H9 (cell line): Measurements from ENCODE around the gene ARL11. TPM values are rescaled to one million over a fixed set of nuclear protein-coding genes. Genes with fewer than 3 reads are reported as not detected.

Source experiments
- DNase-seq: peaks from one replicate; pipeline ENCODE4 v3.0.0-alpha.2; 2017
- H2AFZ ChIP-seq: one replicate; pipeline ENCODE4 v1.6.1; 2013; ENCODE audit warnings: mild to moderate bottlenecking, low read length, control low read depth, moderate library complexity
- H2AK5ac ChIP-seq: 2 replicates; pipeline ENCODE4 v1.6.1; 2013; ENCODE audit warnings: low read length, control low read depth, mixed read lengths; ENCODE audit not compliant: insufficient read length
- H2BK120ac ChIP-seq: one replicate; pipeline ENCODE4 v1.6.1; 2013; ENCODE audit warnings: low read depth, mild to moderate bottlenecking, low read length, control low read depth, inconsistent platforms; ENCODE audit not compliant: poor library complexity, severe bottlenecking
- H2BK12ac ChIP-seq: 2 replicates; pipeline ENCODE4 v1.6.1; 2013; ENCODE audit warnings: low read length, control low read depth, mixed read lengths, low read depth; ENCODE audit not compliant: insufficient read length
- H2BK15ac ChIP-seq: 2 replicates; pipeline ENCODE4 v1.6.1; 2013; ENCODE audit warnings: low read depth, low read length, control low read depth
- H2BK20ac ChIP-seq: one replicate; pipeline ENCODE4 v1.6.1; 2013; ENCODE audit warnings: low read depth, mild to moderate bottlenecking, low read length, control low read depth, inconsistent platforms; ENCODE audit not compliant: poor library complexity, severe bottlenecking
- H2BK5ac ChIP-seq: 2 replicates; pipeline ENCODE4 v1.6.1; 2013; ENCODE audit warnings: low read length, control low read depth, mixed read lengths; ENCODE audit not compliant: insufficient read length
- H3K14ac ChIP-seq: 2 replicates; pipeline ENCODE4 v1.6.1; 2013; ENCODE audit warnings: low read length, control low read depth; ENCODE audit not compliant: insufficient read depth
- H3K18ac ChIP-seq: 2 replicates; pipeline ENCODE4 v1.6.1; 2013; ENCODE audit warnings: low read depth, mild to moderate bottlenecking, mixed read lengths, low read length, control low read depth; ENCODE audit not compliant: insufficient read length
- H3K23ac ChIP-seq: 2 replicates; pipeline ENCODE4 v1.6.1; 2013; ENCODE audit warnings: low read length, control low read depth, mixed read lengths, low read depth; ENCODE audit not compliant: insufficient read length
- H3K23me2 ChIP-seq: 2 replicates; pipeline ENCODE4 v1.6.1; 2013; ENCODE audit warnings: low read depth, mild to moderate bottlenecking, mixed read lengths, low read length, control low read depth; ENCODE audit not compliant: insufficient read length, poor library complexity, severe bottlenecking
- H3K27ac ChIP-seq: 2 replicates; pipeline ENCODE4 v1.5.1; 2013; ENCODE audit warnings: low read length, control low read depth, mixed read lengths, low read depth; ENCODE audit not compliant: insufficient read length
- H3K27me3 ChIP-seq: 2 replicates; pipeline ENCODE4 v1.6.1; 2013; ENCODE audit warnings: low read length, control low read depth, inconsistent platforms; ENCODE audit not compliant: insufficient read depth
- H3K4ac ChIP-seq: 2 replicates; pipeline ENCODE4 v1.6.1; 2013; ENCODE audit warnings: low read depth, mild to moderate bottlenecking, control low read depth, inconsistent platforms, low read length, moderate library complexity
- H3K4me1 ChIP-seq: 2 replicates; pipeline ENCODE4 v1.6.1; 2013; ENCODE audit warnings: low read length, control low read depth, inconsistent platforms; ENCODE audit not compliant: insufficient read depth
- H3K4me2 ChIP-seq: 2 replicates; pipeline ENCODE4 v1.6.1; 2013; ENCODE audit warnings: low read length, control low read depth, mixed read lengths; ENCODE audit not compliant: insufficient read length, insufficient read depth
- H3K56ac ChIP-seq: 2 replicates; pipeline ENCODE4 v1.6.1; 2013; ENCODE audit warnings: low read depth, mild to moderate bottlenecking, mixed read lengths, low read length, control low read depth; ENCODE audit not compliant: insufficient read length
- H3K79me1 ChIP-seq: 2 replicates; pipeline ENCODE4 v1.6.1; 2013; ENCODE audit warnings: low read depth, mild to moderate bottlenecking, moderate library complexity, low read length, control low read depth, inconsistent platforms; ENCODE audit not compliant: insufficient read depth, poor library complexity, severe bottlenecking
- H3K79me2 ChIP-seq: 2 replicates; pipeline ENCODE4 v1.6.1; 2013; ENCODE audit warnings: low read length, control low read depth, inconsistent platforms; ENCODE audit not compliant: insufficient read depth
- H3K9ac ChIP-seq: 2 replicates; pipeline ENCODE4 v1.6.1; 2013; ENCODE audit warnings: low read length, control low read depth, mixed read lengths; ENCODE audit not compliant: insufficient read length; ENCODE audit errors: extremely low read depth
- H3K9me3 ChIP-seq: one replicate; pipeline ENCODE4 v1.6.1; 2013; ENCODE audit warnings: low read depth, low read length, inconsistent platforms; ENCODE audit not compliant: control insufficient read depth
- H3T11ph ChIP-seq: one replicate; pipeline ENCODE4 v1.6.1; 2013; ENCODE audit warnings: mild to moderate bottlenecking, low read length, control low read depth, inconsistent platforms
- H4K20me1 ChIP-seq: one replicate; pipeline ENCODE4 v1.6.1; 2013; ENCODE audit not compliant: control insufficient read depth, insufficient read length, insufficient read depth
- H4K5ac ChIP-seq: 2 replicates; pipeline ENCODE4 v1.6.1; 2013; ENCODE audit warnings: low read depth, mild to moderate bottlenecking, mixed read lengths, low read length, control low read depth; ENCODE audit not compliant: insufficient read length
- H4K8ac ChIP-seq: replicated peaks from 2 replicates; pipeline ENCODE4 v1.6.1; 2013; ENCODE audit warnings: low read length, control low read depth, mixed read lengths, low read depth; ENCODE audit not compliant: insufficient read length
- H4K91ac ChIP-seq: 2 replicates; pipeline ENCODE4 v1.6.1; 2013; ENCODE audit warnings: low read depth, mild to moderate bottlenecking, moderate library complexity, mixed read lengths, low read length, control low read depth; ENCODE audit not compliant: insufficient read length
- H3K27ac Mint-ChIP-seq, 3 experiments: 2 replicates in 2 of 3; 3 replicates in 1 of 3; pipeline ENCODE4 v1.8.0; 2020 to 2021; ENCODE audit warnings: mixed read lengths in 3 of 3, mild to moderate bottlenecking in 1 of 3, moderate library complexity in 1 of 3
- H3K27me3 Mint-ChIP-seq: 2 replicates; pipeline ENCODE4 v1.8.0; 2021; ENCODE audit warnings: low read depth, mild to moderate bottlenecking, moderate library complexity, mixed read lengths
- H3K36me3 Mint-ChIP-seq, 3 experiments: 2 replicates in 2 of 3; 3 replicates in 1 of 3; pipeline ENCODE4 v1.8.0; 2020 to 2021; ENCODE audit warnings: low read depth in 3 of 3, mixed read lengths in 3 of 3; ENCODE audit not compliant: insufficient read depth in 1 of 3
- H3K4me1 Mint-ChIP-seq, 2 experiments: 2 replicates each; pipeline ENCODE4 v1.8.0; 2020; ENCODE audit warnings: mixed read lengths in 2 of 2
- H3K4me3 Mint-ChIP-seq, 2 experiments: 2 replicates in 1 of 2; 3 replicates in 1 of 2; pipeline ENCODE4 v1.8.0; 2020 to 2021; ENCODE audit warnings: mild to moderate bottlenecking in 2 of 2, mixed read lengths in 2 of 2, moderate library complexity in 1 of 2
- H3K9me3 Mint-ChIP-seq, 2 experiments: 2 replicates in 1 of 2; 3 replicates in 1 of 2; pipeline ENCODE4 v1.8.0; 2020; ENCODE audit warnings: mild to moderate bottlenecking in 2 of 2, mixed read lengths in 2 of 2, moderate library complexity in 1 of 2
- WGBS: extraction: QIAGEN DNeasy Blood & Tissue Kit; methylation state at CpG from one replicate; pipeline ENCODE4 v1.1.7; 2013; ENCODE audit warnings: missing lambda C conversion rate, low lambda C conversion rate, mixed read lengths; ENCODE audit not compliant: insufficient read length; ENCODE audit errors: extremely low coverage; 5-methylcytosine and 5-hydroxymethylcytosine counted together
- total RNA-seq: library from RNA; stranded (reverse); gene quantifications from 2 replicates; pipeline ENCODE4 v1.2.1, GENCODE V29; 2021
- TF ChIP-seq, protein P1 (sequence below): fragments of 200-600 bp; sonication (generic); conservative IDR thresholded peaks from 3 replicates; pipeline ENCODE4 v1.8.0; 2021; ENCODE audit warnings: antibody characterized with exemption, mild to moderate bottlenecking

The ARL11 gene
- total RNA-seq, 1 experiment from 2014 or later = 0.42 TPM

DNA sequence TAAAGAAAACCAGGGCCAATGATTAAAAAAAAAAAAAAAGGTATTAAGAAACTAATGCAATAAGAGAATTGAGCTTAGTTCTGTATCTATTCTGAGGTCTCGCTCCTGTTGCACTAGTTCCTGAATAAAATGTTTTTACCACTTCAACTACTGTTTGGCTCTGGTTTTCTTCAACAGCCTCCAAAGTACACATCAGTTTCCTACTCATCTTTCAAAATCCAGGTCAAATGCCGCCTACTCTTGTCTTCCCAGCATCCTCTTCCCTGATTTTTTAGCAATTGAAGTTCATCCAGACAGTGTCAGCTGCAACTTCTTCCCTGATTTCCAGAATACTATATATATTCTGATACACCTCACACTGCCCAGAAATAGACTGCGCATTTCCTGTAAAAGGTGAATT, 41.6 kb upstream of the ARL11 start:
- H4K20me1 ChIP-seq = no peaks in the 10 kb centered on the region
- WGBS = no CpG with 5 or more reads among the region's 3 CpGs
- no peaks in the 10 kb centered on the region for H3K79me2 ChIP-seq
- TF ChIP-seq, protein P1, sequence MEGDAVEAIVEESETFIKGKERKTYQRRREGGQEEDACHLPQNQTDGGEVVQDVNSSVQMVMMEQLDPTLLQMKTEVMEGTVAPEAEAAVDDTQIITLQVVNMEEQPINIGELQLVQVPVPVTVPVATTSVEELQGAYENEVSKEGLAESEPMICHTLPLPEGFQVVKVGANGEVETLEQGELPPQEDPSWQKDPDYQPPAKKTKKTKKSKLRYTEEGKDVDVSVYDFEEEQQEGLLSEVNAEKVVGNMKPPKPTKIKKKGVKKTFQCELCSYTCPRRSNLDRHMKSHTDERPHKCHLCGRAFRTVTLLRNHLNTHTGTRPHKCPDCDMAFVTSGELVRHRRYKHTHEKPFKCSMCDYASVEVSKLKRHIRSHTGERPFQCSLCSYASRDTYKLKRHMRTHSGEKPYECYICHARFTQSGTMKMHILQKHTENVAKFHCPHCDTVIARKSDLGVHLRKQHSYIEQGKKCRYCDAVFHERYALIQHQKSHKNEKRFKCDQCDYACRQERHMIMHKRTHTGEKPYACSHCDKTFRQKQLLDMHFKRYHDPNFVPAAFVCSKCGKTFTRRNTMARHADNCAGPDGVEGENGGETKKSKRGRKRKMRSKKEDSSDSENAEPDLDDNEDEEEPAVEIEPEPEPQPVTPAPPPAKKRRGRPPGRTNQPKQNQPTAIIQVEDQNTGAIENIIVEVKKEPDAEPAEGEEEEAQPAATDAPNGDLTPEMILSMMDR = no peak
- peaks cover 5% of the 10 kb centered on the region for H3K23me2 ChIP-seq
- H2AK5ac ChIP-seq = no peak overlapping the region
- H3K4ac ChIP-seq = no peak overlapping the region
- H3K18ac ChIP-seq = no peak overlapping the region
- no peak overlapping the region for H3K23ac ChIP-seq
- H2BK20ac ChIP-seq = no peak overlapping the region
- H3K27me3 Mint-ChIP-seq = peaks cover 2% of the 10 kb centered on the region; the same call in 1 of the 2 replicates
- no peak overlapping the region for H3K27ac ChIP-seq
- H3K4me2 ChIP-seq = no peak overlapping the region
- H4K8ac ChIP-seq = no peak overlapping the region
- H3K36me3 Mint-ChIP-seq = peaks cover 0 to 7% (median 6%) of the 10 kb centered on the region in 3 experiments; a peak in 3 of 7 replicates
- no peak overlapping the region for H3T11ph ChIP-seq
- no peaks in the 10 kb centered on the region for H3K4me1 ChIP-seq
- H3K27me3 ChIP-seq = no peaks in the 10 kb centered on the region
- peaks cover 14 to 16% of the 10 kb centered on the region in 2 experiments for H3K4me1 Mint-ChIP-seq
- H3K9ac ChIP-seq = no peak overlapping the region
- H4K91ac ChIP-seq = no peak overlapping the region
- no peak overlapping the region for H2AFZ ChIP-seq
- no peak overlapping the region for H3K56ac ChIP-seq
- no peak overlapping the region for H3K27ac Mint-ChIP-seq
- no peak overlapping the region for H2BK5ac ChIP-seq
- no peaks in the 10 kb centered on the region for H3K79me1 ChIP-seq
- no peak overlapping the region for H2BK12ac ChIP-seq
- H2BK120ac ChIP-seq = no peak overlapping the region
- no peaks in the 10 kb centered on the region for H3K9me3 ChIP-seq
- peaks cover 3% of the 10 kb centered on the region in 2 experiments; a peak in 3 of 5 replicates for H3K9me3 Mint-ChIP-seq
- peak overlapping the region; percentile 77 to 87; a peak in 3 of 5 replicates for H3K4me3 Mint-ChIP-seq
- no peak overlapping the region for H4K5ac ChIP-seq
- no peak for DNase-seq
- no peak overlapping the region for H3K14ac ChIP-seq
- no peak overlapping the region for H2BK15ac ChIP-seq
